BLaER1 treated with 17β-estradiol and CSF1 and Interleukin-3, amounts not matched to agents 10 nM and 100 nM (cell line): ENCODE data around the gene ACOX1.

Source experiments
- H3K27ac ChIP-seq, 11 experiments: shearing (Covaris generic); formaldehyde crosslinking; 2 replicates each; pipeline ENCODE4 v1.8.1; 2022
- H3K27me3 ChIP-seq, 11 experiments: shearing (Covaris generic); formaldehyde crosslinking; 2 replicates each; pipeline ENCODE4 v1.8.1; 2022
- H3K36me3 ChIP-seq, 11 experiments: shearing (Covaris generic); formaldehyde crosslinking; 2 replicates each; pipeline ENCODE4 v1.8.1; 2022
- H3K4me1 ChIP-seq, 10 experiments: shearing (Covaris generic); formaldehyde crosslinking; 2 replicates each; pipeline ENCODE4 v1.8.1; 2022
- H3K4me2 ChIP-seq, 11 experiments: shearing (Covaris generic); formaldehyde crosslinking; 2 replicates each; pipeline ENCODE4 v1.8.1; 2022
- H3K4me3 ChIP-seq, 10 experiments: shearing (Covaris generic); formaldehyde crosslinking; 2 replicates each; pipeline ENCODE4 v1.8.1; 2022
- H3K9ac ChIP-seq, 11 experiments: shearing (Covaris generic); formaldehyde crosslinking; 2 replicates each; pipeline ENCODE4 v1.8.1; 2022
- H3K9me3 ChIP-seq, 11 experiments: shearing (Covaris generic); formaldehyde crosslinking; replicated peaks in 1 of 11; 2 replicates each; pipeline ENCODE4 v1.8.1; 2022
- H4K20me1 ChIP-seq, 11 experiments: shearing (Covaris generic); formaldehyde crosslinking; 2 replicates each; pipeline ENCODE4 v1.8.1; 2022
- Cebpa-rat ChIP-seq, 11 experiments: shearing (Covaris generic); IDR thresholded peaks; 2 replicates each; pipeline ENCODE4 v1.8.1; 2022

Gene ACOX1

DNA sequence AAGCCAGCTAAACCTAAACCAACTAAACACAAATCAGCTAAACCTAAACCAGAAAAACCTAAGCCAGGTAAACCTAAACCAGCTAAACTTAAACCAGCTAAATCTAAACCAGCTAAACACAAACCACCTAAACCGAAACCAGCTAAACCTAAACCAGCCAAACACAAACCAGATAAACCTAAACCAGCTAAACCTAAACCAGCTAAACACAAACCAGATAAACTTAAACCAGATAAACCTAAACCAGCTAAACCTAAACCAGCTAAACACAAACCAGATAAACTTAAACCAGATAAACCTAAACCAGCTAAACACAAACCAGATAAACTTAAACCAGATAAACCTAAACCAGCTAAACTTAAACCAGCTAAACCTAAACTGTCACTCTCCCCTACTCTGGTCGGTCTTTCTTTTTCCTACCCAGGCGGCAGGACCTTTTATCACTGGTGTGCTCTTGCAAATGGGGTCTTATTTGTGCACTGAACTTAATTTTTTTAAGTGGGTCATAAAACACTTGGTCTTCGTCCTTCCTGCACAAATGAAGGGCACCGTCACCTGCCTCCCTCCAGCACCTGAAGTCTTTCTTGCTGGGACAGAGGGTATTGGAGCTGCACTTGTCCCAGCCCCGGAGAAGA is 41.0 kb upstream of the ACOX1 start:
- Histone ChIP-seq H3K4me1 (peaks cover 0 to 33% (median 10%) of the 10 kb centered on the region in 10 experiments; a peak in 11 of 20 replicates), H4K20me1 (no peaks in the 10 kb centered on the region), H3K4me3 (no peak overlapping the region), H3K9ac (no peak overlapping the region), H3K27me3 (0 out of 22 replicates have a peak, but pooled peaks cover 0 to 3% (median 0%) of the 10 kb centered on the region in 11 experiments), H3K4me2 (peak overlapping the region in 3 of 11 experiments; percentile 35 to 56 (median 41); a peak in 4 of 22 replicates), H3K36me3 (no peaks in the 10 kb centered on the region), H3K27ac (no peak overlapping the region), H3K9me3 (no peaks in the 10 kb centered on the region)
- no peak for TF ChIP-seq Cebpa-rat (IDR thresholded peaks at IDR 0.05)

GRCh38 chr17:76018801-76019200 is 39.8 kb upstream of the ACOX1 start:
- H4K20me1 ChIP-seq, result no peaks in the 10 kb centered on the region
- TF ChIP-seq Cebpa-rat (IDR thresholded peaks at IDR 0.05), result no peak
- H3K4me2 ChIP-seq, result no peak overlapping the region
- H3K4me3 ChIP-seq, result no peak overlapping the region
- no peak overlapping the region for H3K27ac ChIP-seq
- H3K27me3 ChIP-seq, result 0 out of 22 replicates have a peak, but pooled peaks cover 0 to 3% (median 0%) of the 10 kb centered on the region in 11 experiments
- no peak overlapping the region for H3K9ac ChIP-seq
- no peaks in the 10 kb centered on the region for H3K9me3 ChIP-seq
- H3K36me3 ChIP-seq, result no peaks in the 10 kb centered on the region
- peaks cover 0 to 44% (median 14%) of the 10 kb centered on the region in 10 experiments; a peak in 12 of 20 replicates for H3K4me1 ChIP-seq

GRCh38 chr17:76018340-76018680 is 39.3 kb upstream of the ACOX1 start:
- no peak for TF ChIP-seq Cebpa-rat (IDR thresholded peaks at IDR 0.05)
- Histone ChIP-seq H3K36me3 (no peaks in the 10 kb centered on the region), H4K20me1 (no peaks in the 10 kb centered on the region), H3K4me2 (no peak overlapping the region), H3K4me3 (no peak overlapping the region), H3K4me1 (peaks cover 0 to 46% (median 14%) of the 10 kb centered on the region in 10 experiments; a peak in 12 of 20 replicates), H3K27me3 (0 out of 22 replicates have a peak, but pooled peaks cover 0 to 3% (median 0%) of the 10 kb centered on the region in 11 experiments), H3K27ac (no peak overlapping the region), H3K9ac (no peak overlapping the region), H3K9me3 (no peaks in the 10 kb centered on the region)

DNA sequence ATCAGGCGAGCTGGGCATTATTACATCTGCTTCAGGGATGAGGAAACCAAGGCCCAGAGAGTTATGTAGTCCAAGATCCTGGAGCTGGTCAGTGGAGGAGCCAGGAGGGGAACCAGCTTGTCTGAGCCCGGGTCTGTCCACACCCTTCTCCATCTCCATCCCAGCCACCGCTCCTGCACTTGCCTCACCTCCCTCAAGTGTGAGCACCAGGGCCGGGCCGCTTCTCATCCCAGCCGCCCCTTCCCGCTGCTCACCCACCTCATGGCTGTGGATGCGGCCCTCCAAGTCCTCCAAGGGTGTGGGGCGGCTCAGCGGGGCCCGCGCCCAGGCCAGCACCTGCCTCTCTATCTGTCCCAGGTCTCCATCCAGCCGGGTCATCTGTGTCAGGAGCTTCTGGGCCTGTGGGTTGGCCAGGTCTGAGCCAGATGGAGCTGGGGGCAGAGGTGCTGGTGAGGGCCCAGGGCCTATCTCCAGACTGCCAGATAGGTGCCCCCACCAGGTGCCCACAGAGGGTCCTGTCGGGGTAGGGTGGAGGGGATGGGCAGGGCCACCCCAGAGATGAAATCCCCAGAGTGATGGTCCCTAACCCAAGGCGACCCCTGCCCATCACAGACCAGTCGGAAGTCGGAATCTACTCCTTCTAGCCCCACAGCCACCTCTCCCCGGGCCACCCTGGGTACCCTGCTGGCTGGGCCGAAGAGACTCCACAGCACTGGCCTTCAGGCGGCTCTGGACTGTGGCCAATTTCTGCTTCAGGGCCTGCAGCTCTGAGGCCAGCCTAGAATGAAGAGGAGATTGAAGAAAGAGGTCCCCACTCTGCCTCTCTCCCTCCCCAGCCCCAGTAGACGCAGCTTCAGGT is 38.7 kb upstream of the ACOX1 start:
- no peak overlapping the region for H3K4me2 ChIP-seq
- no peaks in the 10 kb centered on the region for H3K36me3 ChIP-seq
- H3K4me3 ChIP-seq, result no peak overlapping the region
- H3K27ac ChIP-seq, result no peak overlapping the region
- H3K9ac ChIP-seq, result no peak overlapping the region
- H4K20me1 ChIP-seq, result no peaks in the 10 kb centered on the region
- H3K9me3 ChIP-seq, result no peaks in the 10 kb centered on the region
- peaks cover 0 to 46% (median 14%) of the 10 kb centered on the region in 10 experiments; a peak in 12 of 20 replicates for H3K4me1 ChIP-seq
- 0 out of 22 replicates have a peak, but pooled peaks cover 0 to 3% (median 0%) of the 10 kb centered on the region in 11 experiments for H3K27me3 ChIP-seq
- TF ChIP-seq Cebpa-rat (IDR thresholded peaks at IDR 0.05), result no peak

DNA sequence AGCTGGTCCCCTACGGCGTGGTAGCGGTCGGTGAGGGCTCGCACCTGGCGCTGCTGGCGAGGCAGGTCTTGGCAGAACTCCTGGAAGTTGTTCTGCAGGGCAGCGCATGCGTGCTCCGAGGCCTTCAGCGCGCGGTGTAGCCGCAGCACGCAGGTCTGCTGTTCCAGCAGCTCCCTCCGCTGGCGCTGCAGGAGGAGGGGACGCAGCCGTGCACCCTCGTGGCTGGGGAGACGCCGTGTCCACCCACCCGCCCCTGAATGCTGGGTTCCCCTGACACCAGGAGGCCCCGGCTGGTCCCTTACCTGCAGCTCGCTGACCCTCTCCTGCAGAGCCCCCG is 35.9 kb upstream of the ACOX1 start:
- no peak for TF ChIP-seq Cebpa-rat (IDR thresholded peaks at IDR 0.05)

GRCh38 chr17:76014100-76014924 is 35.3 kb upstream of the ACOX1 start:
- peaks cover 0 to 43% (median 18%) of the 10 kb centered on the region in 10 experiments; a peak in 15 of 20 replicates for H3K4me1 ChIP-seq
- H4K20me1 ChIP-seq, result no peaks in the 10 kb centered on the region
- no peaks in the 10 kb centered on the region for H3K27me3 ChIP-seq
- TF ChIP-seq Cebpa-rat (IDR thresholded peaks at IDR 0.05), result no peak
- no peaks in the 10 kb centered on the region for H3K9me3 ChIP-seq
- no peaks in the 10 kb centered on the region for H3K36me3 ChIP-seq
- peak overlapping the region in 1 of 11 experiments; percentile 38; a peak in 1 of 22 replicates for H3K27ac ChIP-seq
- H3K4me3 ChIP-seq, result no peak overlapping the region
- peak overlapping the region in 3 of 11 experiments; percentile 14 to 45 (median 32); a peak in 3 of 22 replicates for H3K4me2 ChIP-seq
- H3K9ac ChIP-seq, result peak overlapping the region in 8 of 11 experiments; percentile 11 to 50 (median 32); a peak in 9 of 22 replicates

More for the DNA sequence above, 35.9 kb upstream of the ACOX1 start:
- H3K4me2 ChIP-seq, result 0 out of 22 replicates have a peak overlapping the region, but pooled peaks of 1 of the 11 experiments have one; percentile 32
- no peak overlapping the region for H3K4me3 ChIP-seq
- H3K4me1 ChIP-seq, result peaks cover 0 to 39% (median 14%) of the 10 kb centered on the region in 10 experiments; a peak in 15 of 20 replicates
- H3K36me3 ChIP-seq, result no peaks in the 10 kb centered on the region
- no peaks in the 10 kb centered on the region for H3K27me3 ChIP-seq
- no peak overlapping the region; a peak in 1 of 22 replicates for H3K9ac ChIP-seq
- no peak overlapping the region for H3K27ac ChIP-seq
- no peaks in the 10 kb centered on the region for H4K20me1 ChIP-seq
- H3K9me3 ChIP-seq, result no peaks in the 10 kb centered on the region

GRCh38 chr17:76013377-76013932 is 34.5 kb upstream of the ACOX1 start:
- peak overlapping the region in 7 of 11 experiments; percentile 11 to 50 (median 39); a peak in 9 of 22 replicates for H3K9ac ChIP-seq

DNA sequence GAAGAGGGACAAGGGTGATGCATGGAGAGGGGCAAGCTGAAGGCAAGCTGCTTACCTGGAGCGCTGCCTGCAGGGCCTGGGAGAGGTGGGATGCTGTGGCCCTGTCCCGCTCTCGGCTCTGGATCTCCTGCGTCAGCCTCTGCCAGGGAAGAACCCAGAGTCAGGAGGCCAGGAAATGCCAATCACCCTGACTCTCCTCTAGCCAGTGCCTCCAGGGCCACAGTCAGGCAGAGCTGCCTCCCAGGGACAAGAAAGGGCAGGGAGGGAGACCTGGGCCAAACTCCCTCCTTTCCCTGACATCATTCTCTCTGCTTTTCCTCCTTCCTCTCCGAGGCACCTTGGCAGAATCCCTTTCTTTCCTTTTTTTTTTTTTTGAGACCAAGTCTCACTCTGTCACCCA is 33.0 kb upstream of the ACOX1 start:
- TF ChIP-seq Cebpa-rat (IDR thresholded peaks at IDR 0.05), result no peak
- no peak overlapping the region for H3K27ac ChIP-seq
- H3K36me3 ChIP-seq, result no peaks in the 10 kb centered on the region
- H4K20me1 ChIP-seq, result no peaks in the 10 kb centered on the region
- H3K9me3 ChIP-seq, result no peaks in the 10 kb centered on the region
- H3K27me3 ChIP-seq, result no peaks in the 10 kb centered on the region
- peaks cover 0 to 57% (median 18%) of the 10 kb centered on the region in 10 experiments; a peak in 15 of 20 replicates for H3K4me1 ChIP-seq
- H3K4me3 ChIP-seq, result no peak overlapping the region
- 0 out of 22 replicates have a peak overlapping the region, but pooled peaks of 1 of the 11 experiments have one; percentile 5 for H3K9ac ChIP-seq
- H3K4me2 ChIP-seq, result no peak overlapping the region

More at GRCh38 chr17:76013377-76013932, 34.5 kb upstream of the ACOX1 start:
- H3K9me3 ChIP-seq, result no peaks in the 10 kb centered on the region
- H3K27ac ChIP-seq, result 0 out of 22 replicates have a peak overlapping the region, but pooled peaks of 1 of the 11 experiments have one; percentile 38
- H3K27me3 ChIP-seq, result no peaks in the 10 kb centered on the region
- no peak overlapping the region for H3K4me2 ChIP-seq
- H3K4me3 ChIP-seq, result no peak overlapping the region
- no peaks in the 10 kb centered on the region for H3K36me3 ChIP-seq
- H4K20me1 ChIP-seq, result no peaks in the 10 kb centered on the region
- H3K4me1 ChIP-seq, result peaks cover 0 to 48% (median 18%) of the 10 kb centered on the region in 10 experiments; a peak in 15 of 20 replicates
- TF ChIP-seq Cebpa-rat (IDR thresholded peaks at IDR 0.05), result no peak
